Stromal cell of bone marrow (primary cell): Measurements from ENCODE around the gene KCNH3.

Experiments
- DNase-seq: peaks from one replicate; pipeline ENCODE4 v3.0.0-alpha.2; 2012; ENCODE audit warnings: low read depth

Gene KCNH3

DNA sequence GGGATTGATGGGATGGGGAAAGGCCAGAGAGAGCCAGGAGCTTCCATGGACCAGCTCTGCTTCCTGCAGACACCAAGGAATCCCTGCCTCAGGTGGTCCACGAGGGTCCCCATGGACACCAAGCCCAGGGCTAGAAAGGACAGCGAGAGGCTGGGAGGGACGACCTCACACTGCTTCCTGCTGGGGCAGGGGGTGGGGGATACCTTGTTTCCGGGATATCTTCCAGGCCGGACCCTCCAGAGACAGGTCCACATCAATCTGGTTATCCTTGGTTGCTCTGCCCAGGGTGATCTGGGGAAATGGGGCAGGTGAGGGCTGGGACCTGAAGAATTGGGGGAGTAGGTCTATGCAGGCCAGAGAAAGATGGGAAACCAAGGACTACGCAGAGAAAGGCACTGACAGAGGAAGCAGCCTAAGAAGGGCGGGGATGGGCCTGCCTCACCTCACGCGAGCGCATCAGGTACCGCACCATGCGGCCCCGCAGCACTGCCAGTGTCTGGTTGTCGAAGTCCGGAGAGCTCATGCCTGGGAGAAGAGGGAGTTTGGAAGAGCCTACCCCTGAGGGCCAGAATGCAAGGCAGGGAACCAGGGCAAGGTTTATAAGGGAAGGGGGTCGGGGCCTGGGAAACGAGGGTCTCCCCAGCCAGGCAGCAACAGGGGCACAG, 20.3 kb downstream of the KCNH3 start:
- DNase-seq: no peak

GRCh38 chr12:49560695-49561094, 21.9 kb downstream of the KCNH3 start:
- DNase-seq: no peak

GRCh38 chr12:49562233-49562632, 23.4 kb downstream of the KCNH3 start:
- no peak for DNase-seq

- DNase-seq: no peak
Measured at GRCh38 chr12:49562831-49563230, 24.0 kb downstream of the KCNH3 start.

- no peak for DNase-seq
Measured at GRCh38 chr12:49563951-49564685, 25.3 kb downstream of the KCNH3 start.

DNA sequence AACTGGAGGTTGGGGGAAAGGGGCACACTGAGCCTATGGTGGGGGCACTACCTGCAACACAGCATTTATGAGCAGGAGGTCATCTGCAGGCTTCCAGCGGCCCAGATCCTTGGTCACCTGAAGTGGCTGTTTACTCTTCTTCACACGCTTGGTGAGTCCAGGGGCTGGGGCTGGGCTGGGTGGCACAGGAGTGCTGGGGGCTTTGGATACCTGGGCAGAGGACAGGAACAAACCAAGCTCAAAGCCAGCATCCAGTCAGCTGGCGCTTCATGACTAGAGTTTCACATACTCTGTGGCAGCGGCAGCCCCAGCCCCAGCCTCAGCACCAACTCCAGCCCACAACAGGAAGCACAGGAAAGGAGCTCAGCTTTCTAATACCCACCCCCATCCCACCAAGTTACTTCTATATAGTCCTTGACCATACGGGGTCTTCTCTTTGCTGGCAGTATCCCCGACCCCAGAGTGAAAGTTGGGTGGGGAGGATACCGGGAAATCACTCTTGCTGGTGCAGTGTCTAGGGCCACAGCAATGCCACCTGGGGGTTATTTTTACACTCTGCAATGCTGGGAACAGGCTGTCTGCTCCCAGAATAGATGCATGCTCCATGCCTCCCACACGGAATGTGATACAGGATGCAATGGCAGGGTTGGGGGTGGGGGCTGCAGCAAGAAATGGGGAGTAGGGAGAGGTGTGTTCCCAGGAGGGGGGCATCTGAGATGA, 26.0 kb downstream of the KCNH3 start:
- no peak for DNase-seq

DNA sequence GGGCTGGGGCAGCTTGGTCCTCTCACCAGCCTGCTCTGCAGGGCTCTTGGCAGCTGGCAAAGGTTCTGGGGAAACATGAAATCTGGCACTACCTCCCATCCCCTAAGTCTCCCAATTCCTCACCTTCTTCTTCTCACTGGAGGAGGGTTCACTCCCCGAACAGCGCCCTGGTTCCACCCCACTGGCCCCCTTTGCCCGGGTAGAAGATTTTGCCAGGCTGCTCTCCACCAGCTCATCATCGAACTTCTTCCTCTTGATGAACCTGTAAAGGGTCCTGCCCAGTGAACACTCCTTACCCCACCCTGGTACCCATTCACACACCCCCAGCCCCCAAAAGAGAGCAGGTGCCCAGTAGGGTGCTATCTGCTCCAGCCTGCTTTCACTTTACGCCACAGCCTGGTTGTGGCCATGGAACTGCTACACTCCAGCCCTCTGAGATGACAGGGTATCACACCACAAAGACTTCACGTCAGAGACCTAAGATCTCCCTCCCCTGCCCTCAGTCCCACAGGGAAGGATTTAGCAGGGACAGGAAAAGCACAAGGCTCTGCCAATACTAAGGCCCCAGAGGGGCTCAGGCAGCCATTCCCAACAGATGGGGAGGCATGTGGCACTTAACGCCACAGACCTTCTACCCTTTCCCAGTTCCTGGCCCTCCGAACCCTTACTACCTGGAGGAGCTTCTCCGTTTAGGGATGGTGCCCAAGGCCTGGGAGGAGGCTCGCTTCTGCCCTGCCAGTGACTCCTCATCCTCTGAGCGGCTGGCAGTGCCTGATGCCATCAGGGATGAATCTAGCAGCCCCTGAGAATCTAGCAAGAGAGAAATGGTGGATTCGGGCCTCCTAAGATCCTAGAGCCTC, 26.8 kb downstream of the KCNH3 start:
- DNase-seq: no peak

GRCh38 chr12:49566361-49566760, 27.5 kb downstream of the KCNH3 start:
- DNase-seq: no peak

GRCh38 chr12:49567302-49567610, 28.4 kb downstream of the KCNH3 start:
- no peak for DNase-seq

- DNase-seq: peak; percentile 86
Measured at GRCh38 chr12:49567611-49568441, 29.0 kb downstream of the KCNH3 start, which contains the start of gene MCRS1. Gene MCRS1, minus strand, starts transcription at chr12:49568142. Its CDS starts 1,411 bp downstream, at chr12:49566731.

DNA sequence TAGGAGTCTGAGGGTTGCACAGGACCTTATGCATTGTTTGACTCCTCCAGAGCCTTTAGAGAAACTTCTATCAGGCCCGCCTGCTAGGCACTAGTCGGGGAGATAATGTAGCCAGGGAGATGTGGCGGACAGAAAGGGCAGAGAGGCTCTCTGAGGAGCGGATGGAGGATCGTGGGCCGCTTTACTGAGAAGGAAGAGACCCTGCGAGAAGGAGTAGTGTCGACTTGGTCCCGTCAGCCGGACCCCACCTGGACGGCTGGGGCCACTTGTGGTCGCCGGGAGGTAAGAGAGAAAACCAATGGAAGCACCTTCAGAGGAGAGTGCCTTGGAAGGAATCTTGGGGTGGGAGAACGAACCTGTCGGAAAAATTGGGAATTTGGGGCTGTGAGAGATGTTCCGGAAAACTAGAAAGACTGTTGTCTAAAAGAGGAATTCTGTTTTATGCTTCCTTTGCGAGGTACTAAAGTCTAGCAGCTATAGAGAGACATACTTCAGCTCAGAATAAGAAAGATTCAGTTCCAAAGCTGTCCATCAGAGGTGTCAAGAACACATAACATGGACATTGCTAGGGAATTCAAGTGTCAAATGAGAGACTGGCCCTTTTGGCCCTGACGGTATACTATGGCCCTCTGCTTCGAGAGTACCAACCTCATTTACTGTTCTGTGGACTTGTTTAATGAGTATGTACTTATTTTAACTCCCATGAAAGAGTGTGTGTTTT, 29.8 kb downstream of the KCNH3 start:
- no peak for DNase-seq

- DNase-seq: no peak
Measured at GRCh38 chr12:49577589-49578315, 38.9 kb downstream of the KCNH3 start.

- no peak for DNase-seq
Measured at GRCh38 chr12:49578471-49579112, 39.8 kb downstream of the KCNH3 start.

- peak; percentile 53 for DNase-seq
Measured at GRCh38 chr12:49580572-49581535, 42.0 kb downstream of the KCNH3 start.

DNA sequence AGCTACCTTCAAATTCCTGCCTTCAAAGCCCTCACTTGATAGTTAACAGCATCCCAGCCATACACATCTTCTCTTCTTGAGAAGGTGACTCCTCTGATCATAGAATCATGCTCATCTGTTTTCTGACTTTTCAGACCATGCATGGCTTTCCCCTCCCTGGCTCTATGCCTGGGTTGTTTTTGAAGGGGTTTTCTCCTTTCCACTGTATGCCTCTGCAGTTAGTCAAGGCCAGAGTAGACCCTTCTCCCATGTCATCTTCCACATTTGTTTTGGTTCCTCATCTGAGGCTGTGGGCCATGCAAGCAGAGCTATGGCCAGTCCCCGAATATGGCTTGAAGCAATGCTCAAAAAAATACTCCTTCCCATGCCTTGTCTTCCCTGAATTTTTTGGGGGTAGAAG, 43.4 kb downstream of the KCNH3 start:
- no peak for DNase-seq

- DNase-seq: no peak
Measured at GRCh38 chr12:49582850-49583249, 44.0 kb downstream of the KCNH3 start.

- DNase-seq: no peak
Measured at GRCh38 chr12:49583366-49584094, 44.7 kb downstream of the KCNH3 start.

DNA sequence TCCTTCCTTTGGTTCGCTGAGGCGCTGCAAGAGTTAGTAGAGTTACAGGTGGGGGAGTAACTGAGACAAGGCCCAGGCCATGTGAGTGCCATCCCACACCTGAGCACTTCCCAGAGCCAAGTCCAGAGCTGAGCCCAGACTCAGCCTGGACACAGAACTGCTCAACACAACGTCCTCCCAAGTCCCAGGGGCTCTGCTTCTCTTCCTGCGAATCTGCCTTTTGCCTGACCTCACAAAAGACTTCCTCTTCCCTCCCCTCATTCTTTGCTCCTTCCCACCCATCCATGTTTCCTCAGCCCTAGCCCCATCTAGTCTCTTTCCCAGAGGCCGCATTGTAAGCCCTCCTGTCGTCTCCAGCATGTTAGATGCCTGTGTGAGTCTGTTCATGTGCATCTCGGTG, 45.8 kb downstream of the KCNH3 start:
- no peak for DNase-seq
